H54 (cell line): Measurements from ENCODE around the gene TMA7.
"Not testable (repeated sequence)": the region's sequence is repeated elsewhere in the genome, so short reads cannot be mapped to it uniquely, and the experiment has no call there.

Experiments used
- DNase-seq: peaks from one replicate; pipeline ENCODE4 v3.0.0; 2011; ENCODE audit warnings: low spot score, mixed read lengths; ENCODE audit not compliant: insufficient read length
- FAIRE-seq: peaks from 3 replicates; lab custom pipeline; 2011; peaks lifted over from hg19 to GRCh38; lab: Jason Lieb, UNC
- POLR2A ChIP-seq: IDR thresholded peaks from 2 replicates; pipeline ENCODE4 v1.6.1; 2011; ENCODE audit warnings: low read depth, mild to moderate bottlenecking, low read length

Gene TMA7

GRCh38 chr3:48446425-48447193 lies 6.6 kb downstream of the TMA7 start, which contains the start of gene ATRIP:
TSS of gene ATRIP (plus strand) at chr3:48446737. CDS start at chr3:48446846, 109 bp downstream.
- peak; percentile 96 for TF ChIP-seq POLR2A
- peak; percentile 84 for DNase-seq
- FAIRE-seq = no peak

GRCh38 chr3:48451270-48451669 lies 11.2 kb downstream of the TMA7 start:
- FAIRE-seq (no peak), DNase-seq (no peak)
- no peak for TF ChIP-seq POLR2A

- no peak for TF ChIP-seq POLR2A
- no peak for FAIRE-seq
- DNase-seq = no peak
Measured at GRCh38 chr3:48456456-48456855, 16.4 kb downstream of the TMA7 start.

DNA sequence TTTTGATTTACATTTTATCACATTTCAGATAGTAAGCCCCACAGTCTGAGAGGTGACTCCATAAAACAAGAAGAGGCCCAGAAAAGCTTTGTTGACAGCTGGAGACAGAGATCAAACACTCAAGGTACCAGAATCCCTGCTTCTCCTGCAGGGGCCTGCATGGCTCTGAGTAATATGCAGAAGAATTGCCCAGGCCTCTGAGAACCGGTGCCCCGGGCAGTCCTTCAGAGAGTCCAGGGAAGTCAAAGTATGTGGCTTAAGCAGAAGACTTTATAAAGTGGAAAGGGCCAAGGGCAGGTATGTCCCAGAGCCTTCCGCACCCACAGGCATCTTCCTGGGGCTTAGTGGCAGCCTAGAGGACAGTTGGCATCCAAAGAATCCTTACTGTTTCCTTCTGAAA lies 19.3 kb downstream of the TMA7 start:
- DNase-seq (no peak), FAIRE-seq (no peak)
- no peak for TF ChIP-seq POLR2A

DNA sequence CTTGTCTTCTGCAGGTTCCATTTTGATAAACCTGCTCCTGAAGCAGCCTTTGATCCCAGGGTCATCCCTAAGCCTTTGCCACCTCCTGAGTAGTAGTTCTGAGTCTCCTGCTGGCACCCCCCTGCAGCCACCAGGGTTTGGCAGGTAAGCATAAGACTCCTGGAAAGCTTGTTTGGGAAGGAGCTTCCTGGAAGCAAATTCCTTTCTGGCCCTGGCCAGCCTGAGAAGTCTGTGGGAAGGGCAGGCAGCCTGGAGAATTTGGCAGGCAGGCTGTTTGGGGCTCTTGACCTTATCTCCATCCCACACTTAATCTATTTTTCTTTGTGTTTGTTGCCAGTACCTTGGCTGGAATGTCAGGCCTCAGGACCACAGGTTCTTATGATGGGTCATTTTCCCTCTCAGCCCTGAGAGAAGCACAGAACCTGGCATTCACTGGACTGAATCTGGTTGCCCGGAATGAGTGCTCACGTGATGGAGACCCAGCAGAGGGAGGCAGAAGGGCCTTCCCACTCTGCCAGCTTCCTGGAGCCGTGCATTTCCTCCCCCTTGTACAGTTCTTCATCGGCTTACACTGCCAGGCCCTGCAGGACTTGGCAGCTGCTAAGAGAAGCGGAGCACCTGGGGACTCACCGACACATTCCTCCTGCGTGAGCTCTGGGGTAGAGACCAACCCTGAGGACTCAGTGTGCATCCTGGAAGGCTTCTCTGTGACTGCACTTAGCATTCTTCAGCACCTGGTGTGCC lies 19.9 kb downstream of the TMA7 start:
- FAIRE-seq = no peak
- DNase-seq = no peak

GRCh38 chr3:48460517-48460902 lies 20.5 kb downstream of the TMA7 start:
- no peak for FAIRE-seq
- TF ChIP-seq POLR2A = no peak
- no peak for DNase-seq

More for the DNA sequence above, 19.9 kb downstream of the TMA7 start:
- no peak for TF ChIP-seq POLR2A

- not testable (repeated sequence) for DNase-seq, FAIRE-seq
Measured at GRCh38 chr3:48461767-48462166, 21.7 kb downstream of the TMA7 start.

GRCh38 chr3:48463703-48464102 lies 23.6 kb downstream of the TMA7 start:
- FAIRE-seq (no peak), DNase-seq (no peak)
- no peak for TF ChIP-seq POLR2A

GRCh38 chr3:48464713-48465221 lies 24.7 kb downstream of the TMA7 start:
- FAIRE-seq (no peak), DNase-seq (no peak)
- TF ChIP-seq POLR2A = no peak

DNA sequence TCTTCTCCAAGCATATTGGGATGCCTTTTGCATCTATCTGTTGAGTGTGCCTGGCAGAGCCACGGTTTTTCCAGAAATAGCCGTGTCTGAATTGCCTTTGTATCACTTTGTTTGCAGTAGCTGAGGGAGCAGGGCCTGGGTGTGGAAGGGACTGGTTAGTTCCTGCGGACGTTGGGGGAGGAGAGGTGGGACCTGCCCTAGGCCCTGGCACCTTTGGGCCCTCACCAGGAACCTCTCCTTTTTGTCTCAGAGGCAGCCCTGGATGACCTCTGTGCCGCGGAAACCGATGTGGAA lies 25.1 kb downstream of the TMA7 start:
- TF ChIP-seq POLR2A = no peak
- no peak for FAIRE-seq
- DNase-seq = no peak

- TF ChIP-seq POLR2A = peak; percentile 85
- peak; percentile 98 for DNase-seq
- FAIRE-seq = peak; percentile 93
Measured at GRCh38 chr3:48465531-48466378, 25.7 kb downstream of the TMA7 start.

DNA sequence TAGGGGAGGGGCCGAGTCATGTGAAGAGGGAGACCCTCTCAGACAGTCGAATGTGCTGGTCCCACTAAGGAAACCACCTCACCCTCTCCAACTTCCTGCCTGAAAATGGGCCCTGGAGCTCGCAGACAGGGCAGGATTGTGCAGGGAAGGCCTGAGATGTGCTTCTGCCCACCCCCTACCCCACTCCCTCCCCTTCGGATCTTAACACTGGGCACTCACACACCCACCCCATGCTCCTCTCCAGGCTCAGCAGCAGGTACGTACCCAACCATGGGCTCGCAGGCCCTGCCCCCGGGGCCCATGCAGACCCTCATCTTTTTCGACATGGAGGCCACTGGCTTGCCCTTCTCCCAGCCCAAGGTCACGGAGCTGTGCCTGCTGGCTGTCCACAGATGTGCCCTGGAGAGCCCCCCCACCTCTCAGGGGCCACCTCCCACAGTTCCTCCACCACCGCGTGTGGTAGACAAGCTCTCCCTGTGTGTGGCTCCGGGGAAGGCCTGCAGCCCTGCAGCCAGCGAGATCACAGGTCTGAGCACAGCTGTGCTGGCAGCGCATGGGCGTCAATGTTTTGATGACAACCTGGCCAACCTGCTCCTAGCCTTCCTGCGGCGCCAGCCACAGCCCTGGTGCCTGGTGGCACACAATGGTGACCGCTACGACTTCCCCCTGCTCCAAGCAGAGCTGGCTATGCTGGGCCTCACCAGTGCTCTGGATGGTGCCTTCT lies 26.5 kb downstream of the TMA7 start:
- no peak for DNase-seq
- no peak for FAIRE-seq
- no peak for TF ChIP-seq POLR2A

DNA sequence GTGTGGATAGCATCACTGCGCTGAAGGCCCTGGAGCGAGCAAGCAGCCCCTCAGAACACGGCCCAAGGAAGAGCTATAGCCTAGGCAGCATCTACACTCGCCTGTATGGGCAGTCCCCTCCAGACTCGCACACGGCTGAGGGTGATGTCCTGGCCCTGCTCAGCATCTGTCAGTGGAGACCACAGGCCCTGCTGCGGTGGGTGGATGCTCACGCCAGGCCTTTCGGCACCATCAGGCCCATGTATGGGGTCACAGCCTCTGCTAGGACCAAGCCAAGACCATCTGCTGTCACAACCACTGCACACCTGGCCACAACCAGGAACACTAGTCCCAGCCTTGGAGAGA lies 27.0 kb downstream of the TMA7 start:
- DNase-seq (no peak), FAIRE-seq (no peak)
- no peak for TF ChIP-seq POLR2A
